GM15510 (cell line): ENCODE results near the gene PHACTR2.

ENCODE experiments used
- POLR2A ChIP-seq: IDR thresholded peaks from 3 replicates; pipeline ENCODE4 v1.6.1; 2011; ENCODE audit warnings: borderline replicate concordance; ENCODE audit not compliant: insufficient read length; ENCODE audit errors: extremely low read depth

The PHACTR2 gene

GRCh38 chr6:143803769-143804568, 126.2 kb downstream of the PHACTR2 start:
- no peak for TF ChIP-seq POLR2A

GRCh38 chr6:143804835-143805239, 127.1 kb downstream of the PHACTR2 start:
- no peak for TF ChIP-seq POLR2A

- no peak for TF ChIP-seq POLR2A
These were observed 128.7 kb downstream of the PHACTR2 start for GRCh38 chr6:143806282-143807102.

- TF ChIP-seq POLR2A, result no peak
These were observed 129.5 kb downstream of the PHACTR2 start for GRCh38 chr6:143807103-143807772.

- no peak for TF ChIP-seq POLR2A
These were observed 133.0 kb downstream of the PHACTR2 start for GRCh38 chr6:143810745-143811144.

GRCh38 chr6:143811501-143812157, 133.9 kb downstream of the PHACTR2 start:
- no peak for TF ChIP-seq POLR2A

- no peak for TF ChIP-seq POLR2A
These were observed 139.9 kb downstream of the PHACTR2 start for GRCh38 chr6:143817621-143818020.

GRCh38 chr6:143821359-143821758, 143.6 kb downstream of the PHACTR2 start:
- TF ChIP-seq POLR2A, result no peak

GRCh38 chr6:143822584-143823024, 144.8 kb downstream of the PHACTR2 start:
- TF ChIP-seq POLR2A, result no peak

GRCh38 chr6:143823548-143823947, 145.8 kb downstream of the PHACTR2 start:
- TF ChIP-seq POLR2A, result no peak

- no peak for TF ChIP-seq POLR2A
These were observed 150.8 kb downstream of the PHACTR2 start for GRCh38 chr6:143828572-143828971.

- TF ChIP-seq POLR2A, result no peak
These were observed 158.4 kb downstream of the PHACTR2 start for GRCh38 chr6:143836150-143836549.

GRCh38 chr6:143838395-143838794, 160.6 kb downstream of the PHACTR2 start:
- TF ChIP-seq POLR2A, result no peak

GRCh38 chr6:143839196-143839595, 161.4 kb downstream of the PHACTR2 start:
- TF ChIP-seq POLR2A, result no peak
